SK-N-SH (cell line): ENCODE measurements around the gene TRRAP.

Experiments
- EP300 ChIP-seq, 2 experiments: IDR thresholded peaks; 2 replicates each; pipeline versions ENCODE4 v1.4.0 to v1.6.1; 2012; ENCODE audit warnings: borderline replicate concordance in 1 of 2, low read depth in 1 of 2, low read length in 1 of 2
- EZH2phosphoT487 ChIP-seq: fragments of 200-600 bp; sonication (generic); IDR thresholded peaks from 2 replicates; pipeline ENCODE4 v1.6.1; 2017; ENCODE audit warnings: low read depth, mixed run types, mild to moderate bottlenecking, antibody characterized with exemption, moderate library complexity, borderline replicate concordance
- GABPA ChIP-seq: IDR thresholded peaks from 2 replicates; pipeline ENCODE4 v1.4.0; 2012; ENCODE audit warnings: low read depth, mild to moderate bottlenecking
- MXI1 ChIP-seq: IDR thresholded peaks from 2 replicates; pipeline ENCODE4 v1.6.1; 2012; ENCODE audit warnings: mild to moderate bottlenecking, low read depth, low read length, improper control_type of control experiment
- NFIC ChIP-seq: IDR thresholded peaks from 2 replicates; pipeline ENCODE4 v1.4.0; 2012; ENCODE audit warnings: borderline replicate concordance
- PBX3 ChIP-seq: IDR thresholded peaks from 2 replicates; pipeline ENCODE4; 2012
- POLR2AphosphoS5 ChIP-seq: IDR thresholded peaks from 2 replicates; pipeline ENCODE4 v1.6.1; 2012; ENCODE audit warnings: low read depth, low read length
- RAD21 ChIP-seq: IDR thresholded peaks from 2 replicates; pipeline ENCODE4 v1.6.1; 2012; ENCODE audit warnings: mild to moderate bottlenecking, low read length
- REST ChIP-seq: IDR thresholded peaks from 2 replicates; pipeline ENCODE4 v1.6.1; 2012; ENCODE audit warnings: mild to moderate bottlenecking, low read depth, low read length, moderate library complexity
- TAF1 ChIP-seq: IDR thresholded peaks from 2 replicates; pipeline ENCODE4 v1.6.1; 2012; ENCODE audit warnings: low read depth, mild to moderate bottlenecking, low read length, moderate library complexity, borderline replicate concordance
- TEAD4 ChIP-seq: IDR thresholded peaks from 2 replicates; pipeline ENCODE4 v1.4.0; 2012; ENCODE audit warnings: mild to moderate bottlenecking, borderline replicate concordance; ENCODE audit not compliant: insufficient read depth
- TF ChIP-seq, protein P1 (sequence below): fragments of 200-600 bp; sonication (generic); IDR thresholded peaks from 2 replicates; pipeline ENCODE4 v1.6.1; 2017; ENCODE audit warnings: antibody characterized with exemption, mild to moderate bottlenecking, moderate library complexity

DNA sequence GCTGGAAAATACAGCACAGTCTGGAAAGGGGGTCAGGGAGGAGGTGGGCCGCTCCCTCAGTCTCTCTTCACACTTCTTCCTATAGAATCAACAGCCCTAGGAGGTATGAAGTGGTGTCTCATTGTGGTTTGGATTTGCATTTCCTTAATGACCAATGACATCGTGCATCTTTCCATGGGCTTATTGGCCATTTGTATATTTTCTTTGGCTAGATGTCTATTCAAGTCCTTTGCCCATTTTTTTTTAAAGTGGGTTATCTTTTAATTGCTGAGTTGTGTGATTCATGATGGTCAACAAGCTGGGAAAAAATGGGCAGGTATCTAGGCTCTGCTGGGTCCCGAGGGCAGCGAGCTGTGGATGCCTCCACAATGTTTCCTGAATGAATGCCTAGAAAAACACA lies 37.6 kb upstream of the TRRAP start:
- TF ChIP-seq POLR2AphosphoS5 (no peak), REST (no peak), EP300 (IDR thresholded peaks at IDR 0.05; ENCODE audit: borderline replicate concordance in 1 of 2, low read depth in 1 of 2, low read length in 1 of 2) (no peak), GABPA (no peak), EZH2phosphoT487 (no peak), TEAD4 (no peak), MXI1 (no peak), TAF1 (no peak), RAD21 (no peak), NFIC (no peak), PBX3 (no peak)
- TF ChIP-seq, protein P1, sequence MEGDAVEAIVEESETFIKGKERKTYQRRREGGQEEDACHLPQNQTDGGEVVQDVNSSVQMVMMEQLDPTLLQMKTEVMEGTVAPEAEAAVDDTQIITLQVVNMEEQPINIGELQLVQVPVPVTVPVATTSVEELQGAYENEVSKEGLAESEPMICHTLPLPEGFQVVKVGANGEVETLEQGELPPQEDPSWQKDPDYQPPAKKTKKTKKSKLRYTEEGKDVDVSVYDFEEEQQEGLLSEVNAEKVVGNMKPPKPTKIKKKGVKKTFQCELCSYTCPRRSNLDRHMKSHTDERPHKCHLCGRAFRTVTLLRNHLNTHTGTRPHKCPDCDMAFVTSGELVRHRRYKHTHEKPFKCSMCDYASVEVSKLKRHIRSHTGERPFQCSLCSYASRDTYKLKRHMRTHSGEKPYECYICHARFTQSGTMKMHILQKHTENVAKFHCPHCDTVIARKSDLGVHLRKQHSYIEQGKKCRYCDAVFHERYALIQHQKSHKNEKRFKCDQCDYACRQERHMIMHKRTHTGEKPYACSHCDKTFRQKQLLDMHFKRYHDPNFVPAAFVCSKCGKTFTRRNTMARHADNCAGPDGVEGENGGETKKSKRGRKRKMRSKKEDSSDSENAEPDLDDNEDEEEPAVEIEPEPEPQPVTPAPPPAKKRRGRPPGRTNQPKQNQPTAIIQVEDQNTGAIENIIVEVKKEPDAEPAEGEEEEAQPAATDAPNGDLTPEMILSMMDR: no peak
